HuH-7.5 (cell line): ENCODE data around the gene VPS26B.
"Not testable (repeated sequence)": the region's sequence is repeated elsewhere in the genome, so short reads cannot be mapped to it uniquely, and the experiment has no call there.

ENCODE experiments used
- DNase-seq: peaks from one replicate; pipeline ENCODE4 v3.0.0; 2011; ENCODE audit warnings: low spot score

VPS26B gene

GRCh38 chr11:134281635-134282034, 57.2 kb downstream of the VPS26B start:
- DNase-seq = not testable (repeated sequence)

- no peak for DNase-seq
Measured at GRCh38 chr11:134282121-134283045, 57.9 kb downstream of the VPS26B start.

GRCh38 chr11:134283461-134284230, 59.2 kb downstream of the VPS26B start:
- no peak for DNase-seq

- DNase-seq = not testable (repeated sequence)
Measured at GRCh38 chr11:134284349-134284748, 59.9 kb downstream of the VPS26B start.

- DNase-seq = no peak
Measured at GRCh38 chr11:134287561-134287960, 63.1 kb downstream of the VPS26B start.

- DNase-seq = no peak
Measured at GRCh38 chr11:134288486-134288885, 64.0 kb downstream of the VPS26B start.

- DNase-seq = no peak
Measured at GRCh38 chr11:134289167-134289566, 64.7 kb downstream of the VPS26B start.

GRCh38 chr11:134289789-134290188, 65.3 kb downstream of the VPS26B start:
- DNase-seq = no peak

- DNase-seq = no peak
Measured at GRCh38 chr11:134290646-134291045, 66.2 kb downstream of the VPS26B start.

GRCh38 chr11:134291196-134291595, 66.7 kb downstream of the VPS26B start:
- no peak for DNase-seq

GRCh38 chr11:134292661-134293060, 68.2 kb downstream of the VPS26B start:
- no peak for DNase-seq

- DNase-seq = no peak
Measured at GRCh38 chr11:134293119-134294113, 68.9 kb downstream of the VPS26B start.

- no peak for DNase-seq
Measured at GRCh38 chr11:134294664-134295063, 70.2 kb downstream of the VPS26B start.
